Stimulated activated CD8-positive, alpha-beta memory T cell treated with anti-CD3 and anti-CD28 coated beads, Interleukin-4, amount 100 ng/mL, for 4 hours (primary cell): ENCODE measurements around the gene PTPRD.
"Not testable (repeated sequence)": the region's sequence is repeated elsewhere in the genome, so short reads cannot be mapped to it uniquely, and the experiment has no call there.

Experiments used
- DNase-seq, 2 donors: peaks; one replicate each; pipeline ENCODE4 v3.0.0-alpha.2; 2020; ENCODE audit warnings: low read depth in 2 of 2, low spot score in 1 of 2

Gene PTPRD

DNA sequence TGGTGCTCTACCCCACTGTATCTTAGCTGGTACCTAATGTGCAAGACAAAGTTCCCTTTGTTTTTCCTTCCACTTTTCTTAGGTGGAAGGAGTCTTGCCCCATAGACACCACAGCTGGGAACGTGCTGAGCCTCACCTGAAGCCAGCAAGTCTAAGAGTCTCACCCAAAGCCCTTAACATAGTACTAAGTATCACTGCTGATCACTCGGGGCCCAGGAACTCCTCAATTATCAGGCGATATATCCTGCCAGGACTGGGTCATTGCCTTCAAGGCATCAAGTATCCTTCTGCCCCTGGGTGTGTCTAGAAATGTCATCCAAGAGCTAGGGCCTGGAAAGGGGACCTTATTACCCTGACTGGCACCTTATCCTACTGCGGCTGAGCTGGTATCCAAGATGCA is 123.9 kb downstream of the PTPRD start:
- DNase-seq, result no peak

GRCh38 chr9:10479172-10479571 is 133.6 kb downstream of the PTPRD start:
- no peak for DNase-seq

DNA sequence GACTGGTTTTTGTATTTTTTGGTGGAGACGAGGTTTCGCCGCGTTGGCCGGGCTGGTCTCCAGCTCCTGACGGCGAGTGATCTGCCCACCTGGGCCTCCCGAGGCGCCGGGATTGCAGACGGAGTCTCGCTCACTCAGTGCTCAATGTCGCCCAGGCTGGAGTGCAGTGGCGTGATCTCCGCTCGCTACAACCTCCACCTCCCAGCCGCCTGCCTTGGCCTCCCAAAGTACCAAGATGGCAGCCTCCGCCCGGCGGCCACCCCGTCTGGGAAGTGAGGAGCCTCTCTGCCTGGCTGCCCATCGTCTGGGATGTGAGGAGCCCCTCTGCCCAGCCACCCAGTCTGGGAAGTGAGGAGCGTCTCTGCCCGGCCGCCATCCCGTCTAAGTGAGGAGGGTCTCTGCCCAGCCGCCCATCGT is 163.6 kb downstream of the PTPRD start:
- DNase-seq, result not testable (repeated sequence)

GRCh38 chr9:10447036-10447435 is 165.8 kb downstream of the PTPRD start:
- no peak for DNase-seq

DNA sequence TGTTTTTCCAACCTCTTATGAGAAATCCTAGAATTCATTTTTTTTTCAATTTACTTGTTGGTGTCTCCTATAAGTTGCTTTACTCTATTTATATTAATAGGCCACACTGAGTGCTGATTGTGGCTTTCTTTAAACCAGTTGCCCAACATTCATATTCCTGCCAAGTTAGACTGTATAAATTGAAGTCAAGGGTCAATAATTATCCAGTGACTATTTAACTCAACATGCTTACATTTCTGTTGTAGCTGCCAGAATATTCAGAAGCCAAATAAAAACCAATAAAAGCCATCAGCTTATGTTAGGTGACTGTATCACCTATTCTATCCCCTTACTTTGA is 169.0 kb downstream of the PTPRD start:
- DNase-seq, result no peak

DNA sequence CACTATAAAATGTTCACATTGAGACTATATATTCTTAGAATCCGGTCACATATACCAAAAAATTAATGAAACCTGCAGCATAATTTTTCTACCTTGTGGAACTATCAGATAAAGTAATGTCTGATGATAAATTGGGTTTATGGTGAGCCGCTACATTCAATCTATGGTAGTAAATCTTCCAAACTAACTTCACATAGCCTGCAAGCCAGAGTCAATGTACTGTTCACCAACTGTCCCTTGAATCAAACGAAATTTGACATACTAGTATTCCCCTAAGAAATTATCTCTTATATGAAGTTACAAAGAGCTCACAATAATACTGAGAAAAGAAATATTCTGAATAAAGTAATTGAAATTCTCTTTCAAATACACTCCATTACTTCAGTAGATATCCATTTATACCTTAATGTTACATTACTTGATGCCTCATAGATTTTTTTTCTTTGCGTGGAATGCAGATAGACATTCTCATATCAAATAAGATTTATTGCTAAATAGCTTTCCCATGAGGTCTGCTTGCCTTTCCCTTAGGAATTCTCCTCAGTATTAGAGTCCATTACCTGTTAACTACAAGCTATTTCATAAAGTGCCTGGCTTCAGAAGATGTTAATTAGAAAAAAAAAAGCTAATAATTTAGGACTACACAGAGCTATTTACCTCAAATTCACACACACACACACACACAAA is 169.5 kb downstream of the PTPRD start:
- DNase-seq, result no peak

DNA sequence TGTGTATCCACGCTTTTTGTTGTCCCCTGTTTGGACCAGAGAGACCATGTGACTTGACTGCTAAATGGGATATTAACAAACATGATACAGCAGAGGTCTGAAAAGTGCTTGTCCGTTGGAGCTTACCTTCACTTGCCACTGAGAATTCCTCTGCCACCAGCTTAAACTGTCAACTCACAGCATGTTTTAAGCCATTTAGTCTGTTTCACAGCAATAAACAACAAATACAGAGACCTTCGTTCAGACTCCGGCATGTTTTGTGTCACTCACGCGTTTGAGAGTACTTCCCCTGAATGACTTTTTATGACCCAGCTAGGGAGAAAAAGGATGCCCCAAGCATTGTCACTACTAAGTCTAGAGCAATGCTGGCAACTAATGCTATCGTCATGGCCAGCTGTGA is 173.8 kb downstream of the PTPRD start:
- DNase-seq, result no peak

DNA sequence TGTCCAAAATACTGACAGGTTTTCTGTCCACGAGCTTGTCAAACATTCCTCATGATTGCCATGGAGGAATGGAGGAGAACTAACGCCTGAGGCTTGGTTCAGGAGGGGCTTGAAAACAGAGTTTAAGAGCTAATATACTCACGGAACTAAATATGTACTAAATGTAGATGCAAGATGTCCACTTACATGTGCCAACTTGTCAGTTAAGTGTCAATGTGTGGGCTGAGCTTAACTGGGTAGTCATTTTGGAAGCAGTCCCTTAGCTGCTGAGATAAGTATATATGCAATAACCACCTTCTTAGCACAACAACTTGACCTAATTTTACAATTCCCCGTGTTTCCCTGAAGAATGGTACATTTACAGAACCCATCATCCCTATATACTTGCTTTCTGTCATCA is 176.0 kb downstream of the PTPRD start:
- no peak for DNase-seq

GRCh38 chr9:10434412-10434811 is 178.4 kb downstream of the PTPRD start:
- DNase-seq, result no peak

DNA sequence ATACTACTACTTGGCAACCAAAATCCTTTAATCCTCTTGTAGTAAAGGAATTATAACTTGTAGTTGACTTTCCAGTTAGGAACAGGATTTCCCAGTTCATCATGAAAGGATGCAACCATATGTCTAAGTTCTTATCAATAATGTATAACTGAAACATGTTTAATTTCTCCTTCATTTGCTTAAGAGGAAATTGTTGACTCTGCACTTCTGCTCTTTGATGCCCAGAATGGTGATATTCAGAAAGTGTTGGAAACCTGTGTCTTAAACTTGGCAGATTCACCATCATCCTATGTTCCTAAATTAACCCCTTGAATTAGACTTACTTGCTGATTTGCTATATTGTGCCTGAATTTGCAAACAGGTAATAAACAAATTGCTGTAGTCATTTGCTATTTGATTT is 201.5 kb downstream of the PTPRD start:
- DNase-seq, result no peak

DNA sequence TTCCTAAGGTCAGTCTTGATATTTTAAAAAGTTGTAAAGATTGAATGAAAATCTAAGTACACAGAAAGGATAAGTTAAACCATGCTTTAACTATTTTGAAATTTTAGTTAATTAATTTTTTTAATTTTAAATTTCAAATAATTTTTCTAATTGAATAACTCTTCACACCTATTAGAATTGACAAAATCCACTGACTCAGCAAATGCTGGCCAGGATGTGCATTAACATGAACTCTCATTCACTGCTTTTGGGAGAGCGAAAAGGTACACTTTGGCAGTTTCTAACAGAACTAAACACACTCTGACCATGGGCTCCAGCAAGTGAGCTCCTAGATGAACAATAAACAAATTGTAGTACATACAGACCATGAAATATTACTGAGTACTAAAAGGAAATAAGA is 209.5 kb downstream of the PTPRD start:
- no peak for DNase-seq

DNA sequence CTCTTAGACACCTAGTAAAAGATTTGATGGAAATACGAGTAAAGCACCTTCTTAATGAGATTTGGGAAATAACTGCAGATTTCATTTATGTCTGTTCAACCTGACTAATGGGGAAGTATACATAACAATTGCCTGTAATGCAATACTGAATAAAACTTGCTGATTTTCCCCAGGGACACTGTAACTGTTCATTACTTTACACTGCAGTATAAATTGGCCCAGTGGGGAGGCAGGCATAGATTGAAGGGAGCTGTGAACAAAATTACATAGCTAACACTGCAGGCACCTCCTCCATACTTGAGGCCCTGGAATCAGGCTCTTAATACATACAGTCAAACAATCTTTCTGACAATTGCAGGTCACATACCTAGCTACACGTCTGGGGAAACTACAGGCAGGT is 216.2 kb downstream of the PTPRD start:
- no peak for DNase-seq

GRCh38 chr9:10387282-10387681 is 225.5 kb downstream of the PTPRD start:
- DNase-seq, result no peak

GRCh38 chr9:10371824-10372223 is 241.0 kb downstream of the PTPRD start:
- no peak for DNase-seq

- no peak for DNase-seq
These were observed 246.5 kb downstream of the PTPRD start for GRCh38 chr9:10366171-10366779.

- no peak for DNase-seq
These were observed 258.2 kb downstream of the PTPRD start for GRCh38 chr9:10354591-10354990.

DNA sequence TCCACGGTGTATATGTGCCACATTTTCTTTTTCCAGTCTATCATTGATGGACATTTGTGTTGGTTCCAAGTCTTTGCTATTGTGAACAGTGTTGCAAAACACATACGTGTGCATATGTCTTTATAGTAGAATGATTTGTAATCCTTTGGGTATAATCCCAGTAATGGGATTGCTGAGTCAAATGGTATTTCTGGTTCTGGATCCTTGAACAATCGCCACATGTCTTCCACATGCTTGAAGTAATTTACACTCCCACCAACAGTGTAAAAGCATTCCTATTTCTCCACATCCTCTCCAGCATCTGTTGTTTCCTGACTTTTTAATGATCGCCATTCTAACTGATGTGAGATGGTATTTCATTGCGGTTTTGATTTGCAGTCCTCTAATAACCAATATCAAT is 267.2 kb downstream of the PTPRD start:
- not testable (repeated sequence) for DNase-seq

GRCh38 chr9:10341057-10341456 is 271.7 kb downstream of the PTPRD start:
- DNase-seq, result no peak

GRCh38 chr9:10339152-10339551 is 273.6 kb downstream of the PTPRD start:
- no peak for DNase-seq

DNA sequence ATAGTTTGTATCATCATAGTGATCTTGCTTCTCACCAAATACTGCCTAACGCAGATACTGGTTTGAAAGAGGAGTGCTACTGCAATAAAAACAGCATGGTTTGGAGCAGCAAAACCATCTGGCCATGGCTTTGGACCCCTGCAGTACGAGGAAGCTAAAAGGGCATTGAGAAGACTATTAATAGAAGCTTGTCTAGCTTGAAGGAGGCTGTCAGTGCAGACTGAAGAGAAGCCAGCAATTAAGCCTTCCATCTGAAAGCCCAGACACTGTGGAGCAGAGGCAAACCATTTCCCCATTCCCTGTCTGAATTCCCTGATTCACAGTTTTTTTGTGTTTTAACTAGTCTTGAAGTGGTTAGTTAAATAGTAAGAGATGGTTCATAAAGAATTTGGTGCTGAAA is 281.6 kb downstream of the PTPRD start:
- no peak for DNase-seq

- DNase-seq, result no peak
These were observed 330.7 kb downstream of the PTPRD start for GRCh38 chr9:10282084-10282483.

DNA sequence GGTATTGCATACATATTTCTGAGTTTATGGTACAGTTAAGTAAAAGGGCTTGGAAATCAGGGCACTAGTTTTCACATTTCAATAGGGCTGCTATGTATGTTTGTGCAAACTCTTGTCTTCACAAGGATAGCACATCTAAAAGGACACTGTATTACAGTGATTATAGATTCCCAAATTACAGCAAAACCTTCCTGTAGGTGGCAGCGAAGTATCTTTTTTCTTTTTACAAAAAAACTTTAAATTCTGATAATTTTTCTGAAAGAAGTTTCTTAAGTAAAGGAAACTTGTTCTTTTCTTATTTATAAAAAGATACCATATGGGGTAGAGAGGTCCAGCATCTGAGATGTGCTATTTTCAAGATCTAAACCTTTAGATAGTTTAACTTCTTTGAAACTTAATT is 337.8 kb downstream of the PTPRD start:
- DNase-seq, result no peak

- DNase-seq, result no peak
These were observed 338.6 kb downstream of the PTPRD start for GRCh38 chr9:10274175-10274574.
